SK-N-DZ (cell line): ENCODE measurements around the gene KCTD1.

Experiments used
- small RNA-seq, 2 experiments: library from RNA; depleted of rRNA; stranded (forward); fragments of <200 nt; gene quantifications; one replicate each; pipeline ENCODE3, GENCODE V24; 2014

Gene KCTD1

Small RNAs within 50 kb of the gene (small RNA-seq; reads per million reads assigned to genes)
- gene MIR8057 = 0 reads per million in 2 experiments
